Sigmoid colon (tissue), 7 donors: Measurements from ENCODE around the gene NEUROD4. TPM values are rescaled to one million over a fixed set of nuclear protein-coding genes. Genes with fewer than 3 reads are reported as not detected.
A peak's percentile ranks its signal among the peaks of the same experiment; 100 is the strongest.

ENCODE experiments used
- DNase-seq: peaks from one replicate; pipeline ENCODE4 v3.0.0-alpha.2; 2019
- H3K27ac ChIP-seq, 4 donors: fragments of 200-600 bp; sonication (generic); one replicate each; pipeline ENCODE4 v1.5.1; 2016 to 2019; ENCODE audit warnings: mild to moderate bottlenecking in 1 of 4
- H3K27me3 ChIP-seq, 3 donors: fragments of 200-600 bp; sonication (generic); one replicate each; pipeline ENCODE4 v1.5.1; 2019; ENCODE audit warnings: mild to moderate bottlenecking in 1 of 3
- H3K36me3 ChIP-seq, 4 donors: fragments of 200-600 bp; sonication (generic); one replicate each; pipeline ENCODE4 v1.5.1; 2016 to 2019
- H3K4me1 ChIP-seq, 4 donors: fragments of 200-600 bp; sonication (generic); one replicate each; pipeline ENCODE4 v1.5.1; 2017 to 2019
- H3K4me3 ChIP-seq, 4 donors: fragments of 200-600 bp; sonication (generic); one replicate each; pipeline ENCODE4 v1.5.1; 2017 to 2019; ENCODE audit warnings: mild to moderate bottlenecking in 2 of 4, moderate library complexity in 1 of 4
- H3K9me3 ChIP-seq, 4 donors: fragments of 200-600 bp in 3 of 4; sonication (generic) in 3 of 4; one replicate each; pipeline versions ENCODE4 v1.5.1 to v1.6.1; 2013 to 2019
- CTCF ChIP-seq, 4 experiments: fragments of 450-650 bp in 3 of 4; fragments of 200-600 bp in 1 of 4; IDR thresholded peaks; one replicate each; pipeline ENCODE4 v1.5.1; 2016 to 2019; ENCODE audit warnings: antibody characterized with exemption in 4 of 4, mild to moderate bottlenecking in 3 of 4, moderate library complexity in 2 of 4
- EP300 ChIP-seq, 4 donors: sonication (generic); formaldehyde crosslinking; IDR thresholded peaks; one replicate each; pipeline ENCODE4 v1.6.1; 2017; ENCODE audit warnings: antibody characterized with exemption in 4 of 4
- POLR2A ChIP-seq, 2 donors: fragments of 450-650 bp; IDR thresholded peaks; one replicate each; pipeline ENCODE4 v1.6.1; 2016; ENCODE audit warnings: antibody characterized with exemption in 2 of 2, mild to moderate bottlenecking in 2 of 2, moderate library complexity in 2 of 2
- POLR2AphosphoS5 ChIP-seq, 4 donors: sonication (generic); formaldehyde crosslinking; IDR thresholded peaks; one replicate each; pipeline ENCODE4 v1.6.1; 2017; ENCODE audit warnings: antibody characterized with exemption in 4 of 4
- WGBS, 2 donors: extraction: QIAGEN DNeasy Blood & Tissue Kit; methylation state at CpG; one replicate each; pipeline ENCODE4 v1.1.7; 2013; 5-methylcytosine and 5-hydroxymethylcytosine counted together
- intact Hi-C: fragments of 100-400 bp; cut with DNase I; formaldehyde crosslinking; loops from one replicate; pipeline ENCODE4 v1.15.1; 2023
- polyA plus RNA-seq, 3 donors: library from polyadenylated mRNA; stranded (reverse); fragments of 200-250 nt; gene quantifications; one replicate each; pipeline ENCODE4 v1.2.3, GENCODE V29; 2013
- total RNA-seq, 4 donors: library from RNA; depleted of rRNA; stranded (reverse); fragments of >200 nt; gene quantifications; one replicate each; pipeline ENCODE4 v1.1.0, GENCODE V29; 2016
- donor health status: healthy with polysubstance abuse.
- donor health status: Bipolar disorder and iron deficiency.
- donor health status: healthy.

Gene NEUROD4
- total and polyA plus RNA-seq, 7 donors, result not detected

DNA sequence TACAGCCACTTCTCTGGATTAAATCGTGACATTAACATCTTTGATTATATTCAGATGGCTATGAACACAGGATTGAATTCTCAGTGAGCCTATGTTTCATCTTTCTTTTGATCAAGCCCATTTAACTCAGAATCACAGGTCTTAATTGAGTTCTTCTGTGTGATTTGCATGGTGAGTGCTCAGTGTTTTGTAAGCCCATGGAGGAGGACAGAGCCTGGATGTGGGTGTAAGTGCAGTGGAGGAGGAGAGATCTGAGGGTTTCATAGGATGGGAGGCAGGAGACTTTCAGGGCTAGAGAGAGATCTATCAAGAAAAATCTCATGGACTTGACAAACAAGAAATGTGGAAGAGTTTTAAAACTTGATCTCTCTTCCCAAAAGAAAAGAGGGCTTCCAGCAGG lies 29.9 kb upstream of the NEUROD4 start:
- H3K4me1 ChIP-seq, result peaks cover 0 to 8% (median 0%) of the 10 kb centered on the region in 4 donors
- H3K27ac ChIP-seq, result no peak overlapping the region
- WGBS, 2 donors, result 49 to 77% methylated on average over 1 of the region's 1 CpG
- DNase-seq, result no peak
- no peaks in the 10 kb centered on the region for H3K36me3 ChIP-seq
- TF ChIP-seq POLR2AphosphoS5 (IDR thresholded peaks at IDR 0.05) (no peak), POLR2A (IDR thresholded peaks at IDR 0.05) (no peak), EP300 (IDR thresholded peaks at IDR 0.05) (no peak)
- no peaks in the 10 kb centered on the region for H3K27me3 ChIP-seq
- no peaks in the 10 kb centered on the region for H3K9me3 ChIP-seq
- intact Hi-C loops, result no loop called here
- H3K4me3 ChIP-seq, result no peak overlapping the region

- H3K4me1 ChIP-seq, result peaks cover 0 to 8% (median 0%) of the 10 kb centered on the region in 4 donors
- TF ChIP-seq POLR2AphosphoS5 (IDR thresholded peaks at IDR 0.05) (no peak), CTCF (IDR thresholded peaks at IDR 0.05) (no peak), POLR2A (IDR thresholded peaks at IDR 0.05) (no peak), EP300 (IDR thresholded peaks at IDR 0.05) (no peak)
- no peaks in the 10 kb centered on the region for H3K9me3 ChIP-seq
- 69 to 86% methylated on average over 9 of the region's 9 CpGs for WGBS, 2 donors
- H3K4me3 ChIP-seq, result no peak overlapping the region
- H3K36me3 ChIP-seq, result no peaks in the 10 kb centered on the region
- no peak overlapping the region for H3K27ac ChIP-seq
- intact Hi-C loops, result no loop called here
- DNase-seq, result no peak
- H3K27me3 ChIP-seq, result no peaks in the 10 kb centered on the region
Measured at GRCh38 chr12:54991161-54991990, 28.4 kb upstream of the NEUROD4 start.

DNA sequence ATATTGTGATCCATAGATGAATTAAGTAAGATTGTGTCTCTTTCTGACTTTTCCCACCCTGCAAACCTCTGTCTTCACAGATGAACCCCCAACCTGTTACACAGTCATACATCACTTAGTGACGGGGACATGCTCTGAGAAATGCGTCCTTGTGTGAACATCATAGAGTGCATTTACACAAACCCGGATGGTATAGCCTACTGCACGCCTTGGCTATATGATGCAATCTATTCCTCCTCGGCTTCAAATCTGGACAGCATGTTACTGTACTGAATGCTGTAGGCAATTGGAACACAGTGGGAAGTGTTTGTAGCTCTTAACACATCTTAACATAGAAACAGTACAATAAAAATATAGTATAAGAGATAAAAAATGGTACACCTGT lies 27.8 kb upstream of the NEUROD4 start:
- WGBS, 2 donors, result 64 to 86% methylated on average over 5 of the region's 5 CpGs
- no peak for DNase-seq

DNA sequence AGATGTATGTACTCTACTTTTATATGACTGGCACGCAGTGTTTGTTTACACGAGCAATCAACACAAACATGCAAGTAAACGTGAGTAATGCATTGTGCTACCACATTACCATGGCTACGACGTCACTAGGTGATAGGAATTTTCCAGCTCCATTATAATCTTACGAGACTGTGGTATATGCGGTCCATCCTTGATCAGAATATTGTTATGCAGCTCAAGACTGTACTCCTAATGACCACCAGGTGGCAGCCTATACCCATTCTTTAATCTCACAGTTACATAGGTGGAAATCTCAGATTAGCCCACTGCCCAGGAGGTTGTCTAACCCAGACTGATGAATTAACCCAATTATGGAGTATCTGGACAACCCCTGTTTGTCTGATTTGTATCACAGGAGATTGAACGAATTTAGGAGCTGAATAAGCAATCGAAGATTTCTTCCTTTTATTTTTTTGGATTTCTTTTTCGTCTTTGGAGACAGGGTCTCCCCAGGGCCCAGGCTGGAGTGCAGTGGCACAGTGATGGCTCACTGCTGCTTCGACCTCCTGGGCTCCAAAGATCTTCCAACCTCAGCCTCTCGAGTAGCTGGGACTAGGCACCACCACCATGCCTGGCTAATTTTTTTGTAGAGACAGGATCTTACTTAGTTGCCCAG lies 26.5 kb upstream of the NEUROD4 start:
- 17 to 30% methylated on average over 12 of the region's 12 CpGs for whole genome bisulfite sequencing, 2 donors
- no peak overlapping the region for H3K4me3 ChIP-seq
- no peak for DNase-seq

More for the DNA sequence above, 27.8 kb upstream of the NEUROD4 start:
- no peaks in the 10 kb centered on the region for H3K9me3 ChIP-seq
- no peak for TF ChIP-seq EP300 (IDR thresholded peaks at IDR 0.05)
- no peak for TF ChIP-seq POLR2AphosphoS5 (IDR thresholded peaks at IDR 0.05)
- TF ChIP-seq POLR2A (IDR thresholded peaks at IDR 0.05), result no peak
- no peak for TF ChIP-seq CTCF (IDR thresholded peaks at IDR 0.05)
- H3K27ac ChIP-seq, result no peak overlapping the region
- intact Hi-C loops, result no loop called here
- H3K36me3 ChIP-seq, result no peaks in the 10 kb centered on the region
- no peaks in the 10 kb centered on the region for H3K27me3 ChIP-seq
- H3K4me3 ChIP-seq, result no peak overlapping the region
- H3K4me1 ChIP-seq, result peaks cover 0 to 8% (median 0%) of the 10 kb centered on the region in 4 donors

More for the DNA sequence above, 26.5 kb upstream of the NEUROD4 start:
- peaks cover 0 to 8% (median 0%) of the 10 kb centered on the region in 4 donors for H3K4me1 ChIP-seq
- no peaks in the 10 kb centered on the region for H3K9me3 ChIP-seq
- intact Hi-C loops, result loop anchor here (1.0 kb wide), 1 partner anchor 80 kb away; no protein-coding TSS in a partner anchor
- no peaks in the 10 kb centered on the region for H3K36me3 ChIP-seq
- no peak overlapping the region for H3K27ac ChIP-seq
- no peaks in the 10 kb centered on the region for H3K27me3 ChIP-seq
- TF ChIP-seq CTCF (IDR thresholded peaks at IDR 0.05), result peak; percentile 44 to 88 (median 75)
- TF ChIP-seq POLR2AphosphoS5 (IDR thresholded peaks at IDR 0.05), result no peak
